GM06990 (cell line): ENCODE data around the gene MYLK4.

Experiments
- DNase-seq: peaks from one replicate; pipeline ENCODE4 v3.0.0-alpha.2; 2011; ENCODE audit not compliant: insufficient read length; ENCODE audit errors: extremely low read depth
- H3K27me3 ChIP-seq: replicated peaks from 2 replicates; pipeline ENCODE4 v1.6.0; 2011; ENCODE audit warnings: low read length; ENCODE audit not compliant: control insufficient read depth, insufficient read depth
- H3K36me3 ChIP-seq: 2 replicates; pipeline ENCODE4 v1.5.1; 2011; ENCODE audit warnings: low read length; ENCODE audit not compliant: control insufficient read depth, insufficient read depth
- H3K4me3 ChIP-seq: replicated peaks from 2 replicates; pipeline ENCODE4 v1.5.1; 2011; ENCODE audit warnings: low read depth, mild to moderate bottlenecking, control low read depth, low read length
- TF ChIP-seq, protein P1 (sequence below): IDR thresholded peaks from 2 replicates; pipeline ENCODE4 v1.5.1; 2011; ENCODE audit warnings: low read length, control low read depth, mild to moderate bottlenecking, inconsistent platforms; ENCODE audit not compliant: insufficient read depth, poor library complexity, severe bottlenecking

Gene MYLK4

DNA sequence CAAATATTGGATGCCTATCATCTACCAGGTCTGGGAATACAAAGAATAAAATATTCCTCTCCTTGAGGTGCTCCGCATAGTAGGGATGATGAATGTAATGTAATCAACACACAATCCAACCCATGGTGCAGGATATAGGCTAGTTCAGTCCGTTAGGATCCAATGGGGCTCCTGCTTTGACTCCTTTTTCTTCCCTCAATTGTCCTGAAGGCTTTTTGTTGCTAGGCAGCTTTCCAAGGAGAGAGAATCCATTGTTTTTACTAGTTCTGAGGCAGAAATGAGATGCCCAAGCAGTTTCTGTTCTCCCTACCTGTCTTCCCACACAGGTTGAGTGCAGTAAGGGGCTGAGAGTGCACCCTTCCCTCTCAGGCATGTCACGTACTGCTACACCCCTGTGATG is 26.5 kb upstream of the MYLK4 start:
- Histone ChIP-seq H3K36me3 (peaks cover 18% of the 10 kb centered on the region), H3K27me3 (no peaks in the 10 kb centered on the region), H3K4me3 (no peak overlapping the region)
- TF ChIP-seq, protein P1, sequence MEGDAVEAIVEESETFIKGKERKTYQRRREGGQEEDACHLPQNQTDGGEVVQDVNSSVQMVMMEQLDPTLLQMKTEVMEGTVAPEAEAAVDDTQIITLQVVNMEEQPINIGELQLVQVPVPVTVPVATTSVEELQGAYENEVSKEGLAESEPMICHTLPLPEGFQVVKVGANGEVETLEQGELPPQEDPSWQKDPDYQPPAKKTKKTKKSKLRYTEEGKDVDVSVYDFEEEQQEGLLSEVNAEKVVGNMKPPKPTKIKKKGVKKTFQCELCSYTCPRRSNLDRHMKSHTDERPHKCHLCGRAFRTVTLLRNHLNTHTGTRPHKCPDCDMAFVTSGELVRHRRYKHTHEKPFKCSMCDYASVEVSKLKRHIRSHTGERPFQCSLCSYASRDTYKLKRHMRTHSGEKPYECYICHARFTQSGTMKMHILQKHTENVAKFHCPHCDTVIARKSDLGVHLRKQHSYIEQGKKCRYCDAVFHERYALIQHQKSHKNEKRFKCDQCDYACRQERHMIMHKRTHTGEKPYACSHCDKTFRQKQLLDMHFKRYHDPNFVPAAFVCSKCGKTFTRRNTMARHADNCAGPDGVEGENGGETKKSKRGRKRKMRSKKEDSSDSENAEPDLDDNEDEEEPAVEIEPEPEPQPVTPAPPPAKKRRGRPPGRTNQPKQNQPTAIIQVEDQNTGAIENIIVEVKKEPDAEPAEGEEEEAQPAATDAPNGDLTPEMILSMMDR, result no peak
- DNase-seq, result no peak

DNA sequence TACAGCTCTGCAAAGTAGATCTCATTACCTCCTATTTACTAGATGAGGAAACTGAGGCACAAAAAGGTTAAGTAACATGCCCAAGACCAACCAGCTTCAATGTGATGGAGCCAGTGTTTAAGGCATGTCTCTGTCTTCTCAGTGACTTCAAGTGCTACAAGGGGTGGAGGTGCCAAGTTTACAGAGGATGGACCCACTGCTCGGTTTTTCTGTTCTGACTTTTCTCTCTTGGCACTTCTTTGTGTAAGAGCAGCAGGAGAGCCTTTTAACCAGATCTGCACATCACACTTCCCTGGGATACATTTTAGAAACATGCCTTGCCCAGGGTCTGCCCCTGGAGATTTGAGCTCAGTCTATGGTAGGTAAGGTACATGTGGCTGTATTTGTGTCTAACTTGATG is 24.3 kb upstream of the MYLK4 start:
- H3K4me3 ChIP-seq, result no peak overlapping the region
- no peaks in the 10 kb centered on the region for H3K27me3 ChIP-seq
- peaks cover 20% of the 10 kb centered on the region for H3K36me3 ChIP-seq
- DNase-seq, result no peak
- TF ChIP-seq, protein P1, result no peak

DNA sequence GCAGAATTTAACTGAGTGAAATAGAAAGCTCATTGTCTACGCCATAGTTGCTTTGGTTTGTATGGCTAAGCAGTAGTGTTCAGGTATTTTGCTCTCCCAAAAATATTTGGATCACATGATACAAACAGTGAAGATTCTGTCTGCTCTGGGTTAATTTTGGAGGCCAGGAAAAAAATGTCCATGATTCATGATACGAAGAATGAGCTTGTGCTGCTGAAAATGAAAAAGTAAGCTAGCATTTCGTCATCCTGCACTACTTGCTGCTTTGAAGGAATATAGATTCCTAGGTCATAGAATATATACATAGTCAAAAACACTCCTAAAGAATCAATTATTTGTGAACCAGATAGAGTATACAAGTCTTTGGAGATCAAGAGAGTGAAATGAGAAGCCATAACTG is 22.7 kb upstream of the MYLK4 start:
- TF ChIP-seq, protein P1, result no peak
- peaks cover 14% of the 10 kb centered on the region for H3K36me3 ChIP-seq
- no peaks in the 10 kb centered on the region for H3K27me3 ChIP-seq

DNA sequence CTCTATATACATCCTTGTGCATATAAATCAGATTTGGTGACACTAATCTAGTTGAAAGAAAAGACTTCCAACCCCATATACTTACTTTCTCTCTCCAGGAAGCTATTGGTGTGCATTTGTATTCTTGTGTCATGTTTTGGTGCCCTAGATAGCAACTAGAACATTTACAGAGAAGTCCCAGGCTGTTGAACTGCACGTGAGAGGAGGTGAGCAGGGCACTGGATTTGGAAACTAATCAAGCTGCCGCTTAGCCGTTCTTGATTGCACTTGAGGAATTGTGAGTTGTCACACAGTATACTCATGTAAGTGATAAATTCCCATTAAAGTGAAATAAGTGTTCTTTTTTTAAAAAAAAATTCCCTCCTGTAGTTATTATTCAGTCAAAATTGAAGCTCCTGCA is 22.1 kb upstream of the MYLK4 start:
- H3K36me3 ChIP-seq, result peaks cover 12% of the 10 kb centered on the region
- DNase-seq, result no peak
- H3K27me3 ChIP-seq, result no peaks in the 10 kb centered on the region
- no peak overlapping the region for H3K4me3 ChIP-seq
- TF ChIP-seq, protein P1, result no peak

More for the DNA sequence above, 22.7 kb upstream of the MYLK4 start:
- no peak for DNase-seq
- H3K4me3 ChIP-seq, result no peak overlapping the region

DNA sequence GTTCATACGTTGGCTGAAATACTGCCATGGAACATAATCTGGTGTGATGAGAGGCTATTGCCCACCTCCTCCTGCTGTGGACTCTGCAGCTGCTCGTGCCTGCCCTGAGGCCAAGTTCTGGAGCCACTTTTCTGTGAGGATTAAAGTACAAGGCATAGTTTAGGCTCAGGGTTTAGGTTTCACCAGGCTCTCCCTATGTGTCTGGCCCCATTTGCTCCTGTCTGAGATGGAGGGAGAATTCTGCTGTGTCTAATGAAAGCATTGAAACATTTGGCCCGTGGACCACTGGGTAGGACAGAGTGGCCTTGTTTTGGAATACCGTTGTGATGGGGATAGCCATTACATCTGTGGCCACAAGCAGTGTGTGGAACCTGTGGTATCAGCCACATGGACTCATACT is 20.4 kb upstream of the MYLK4 start:
- no peak for DNase-seq
- H3K27me3 ChIP-seq, result no peaks in the 10 kb centered on the region
- TF ChIP-seq, protein P1, result no peak
- H3K4me3 ChIP-seq, result no peak overlapping the region
- peaks cover 12% of the 10 kb centered on the region for H3K36me3 ChIP-seq

DNA sequence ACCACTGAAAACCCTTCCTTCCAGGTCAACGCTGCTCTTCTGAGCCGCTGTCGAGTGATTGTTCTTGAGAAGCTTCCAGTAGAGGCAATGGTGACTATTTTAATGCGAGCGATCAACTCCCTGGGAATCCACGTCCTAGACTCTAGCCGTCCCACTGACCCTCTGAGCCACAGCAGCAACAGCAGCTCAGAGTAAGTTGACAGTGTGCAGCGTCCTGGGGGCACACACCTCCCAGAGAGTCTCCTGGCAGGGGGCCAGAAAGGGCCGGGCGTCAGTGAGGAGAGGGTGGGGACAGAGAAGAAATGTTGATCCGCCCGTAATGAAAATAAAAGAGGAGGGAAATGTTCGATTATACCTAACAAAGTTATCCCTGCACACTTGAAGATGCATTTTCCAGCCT is 19.4 kb upstream of the MYLK4 start:
- Histone ChIP-seq H3K4me3 (no peak overlapping the region), H3K27me3 (no peaks in the 10 kb centered on the region), H3K36me3 (peaks cover 12% of the 10 kb centered on the region)
- TF ChIP-seq, protein P1, result no peak
- DNase-seq, result no peak
